H9 (cell line): ENCODE data around the gene EEF1A2. TPM values are rescaled to one million over a fixed set of nuclear protein-coding genes. Genes with fewer than 3 reads are reported as not detected.

ENCODE experiments used
- DNase-seq: peaks from one replicate; pipeline ENCODE4 v3.0.0-alpha.2; 2017
- H2AFZ ChIP-seq: one replicate; pipeline ENCODE4 v1.6.1; 2013; ENCODE audit warnings: mild to moderate bottlenecking, low read length, control low read depth, moderate library complexity
- H2AK5ac ChIP-seq: 2 replicates; pipeline ENCODE4 v1.6.1; 2013; ENCODE audit warnings: low read length, control low read depth, mixed read lengths; ENCODE audit not compliant: insufficient read length
- H2BK120ac ChIP-seq: one replicate; pipeline ENCODE4 v1.6.1; 2013; ENCODE audit warnings: low read depth, mild to moderate bottlenecking, low read length, control low read depth, inconsistent platforms; ENCODE audit not compliant: poor library complexity, severe bottlenecking
- H2BK12ac ChIP-seq: 2 replicates; pipeline ENCODE4 v1.6.1; 2013; ENCODE audit warnings: low read length, control low read depth, mixed read lengths, low read depth; ENCODE audit not compliant: insufficient read length
- H2BK15ac ChIP-seq: 2 replicates; pipeline ENCODE4 v1.6.1; 2013; ENCODE audit warnings: low read depth, low read length, control low read depth
- H2BK20ac ChIP-seq: one replicate; pipeline ENCODE4 v1.6.1; 2013; ENCODE audit warnings: low read depth, mild to moderate bottlenecking, low read length, control low read depth, inconsistent platforms; ENCODE audit not compliant: poor library complexity, severe bottlenecking
- H2BK5ac ChIP-seq: 2 replicates; pipeline ENCODE4 v1.6.1; 2013; ENCODE audit warnings: low read length, control low read depth, mixed read lengths; ENCODE audit not compliant: insufficient read length
- H3K14ac ChIP-seq: 2 replicates; pipeline ENCODE4 v1.6.1; 2013; ENCODE audit warnings: low read length, control low read depth; ENCODE audit not compliant: insufficient read depth
- H3K18ac ChIP-seq: 2 replicates; pipeline ENCODE4 v1.6.1; 2013; ENCODE audit warnings: low read depth, mild to moderate bottlenecking, mixed read lengths, low read length, control low read depth; ENCODE audit not compliant: insufficient read length
- H3K23ac ChIP-seq: 2 replicates; pipeline ENCODE4 v1.6.1; 2013; ENCODE audit warnings: low read length, control low read depth, mixed read lengths, low read depth; ENCODE audit not compliant: insufficient read length
- H3K23me2 ChIP-seq: 2 replicates; pipeline ENCODE4 v1.6.1; 2013; ENCODE audit warnings: low read depth, mild to moderate bottlenecking, mixed read lengths, low read length, control low read depth; ENCODE audit not compliant: insufficient read length, poor library complexity, severe bottlenecking
- H3K27ac ChIP-seq: 2 replicates; pipeline ENCODE4 v1.5.1; 2013; ENCODE audit warnings: low read length, control low read depth, mixed read lengths, low read depth; ENCODE audit not compliant: insufficient read length
- H3K27me3 ChIP-seq: 2 replicates; pipeline ENCODE4 v1.6.1; 2013; ENCODE audit warnings: low read length, control low read depth, inconsistent platforms; ENCODE audit not compliant: insufficient read depth
- H3K4ac ChIP-seq: 2 replicates; pipeline ENCODE4 v1.6.1; 2013; ENCODE audit warnings: low read depth, mild to moderate bottlenecking, control low read depth, inconsistent platforms, low read length, moderate library complexity
- H3K4me1 ChIP-seq: 2 replicates; pipeline ENCODE4 v1.6.1; 2013; ENCODE audit warnings: low read length, control low read depth, inconsistent platforms; ENCODE audit not compliant: insufficient read depth
- H3K4me2 ChIP-seq: 2 replicates; pipeline ENCODE4 v1.6.1; 2013; ENCODE audit warnings: low read length, control low read depth, mixed read lengths; ENCODE audit not compliant: insufficient read length, insufficient read depth
- H3K56ac ChIP-seq: 2 replicates; pipeline ENCODE4 v1.6.1; 2013; ENCODE audit warnings: low read depth, mild to moderate bottlenecking, mixed read lengths, low read length, control low read depth; ENCODE audit not compliant: insufficient read length
- H3K79me1 ChIP-seq: 2 replicates; pipeline ENCODE4 v1.6.1; 2013; ENCODE audit warnings: low read depth, mild to moderate bottlenecking, moderate library complexity, low read length, control low read depth, inconsistent platforms; ENCODE audit not compliant: insufficient read depth, poor library complexity, severe bottlenecking
- H3K79me2 ChIP-seq: 2 replicates; pipeline ENCODE4 v1.6.1; 2013; ENCODE audit warnings: low read length, control low read depth, inconsistent platforms; ENCODE audit not compliant: insufficient read depth
- H3K9ac ChIP-seq: 2 replicates; pipeline ENCODE4 v1.6.1; 2013; ENCODE audit warnings: low read length, control low read depth, mixed read lengths; ENCODE audit not compliant: insufficient read length; ENCODE audit errors: extremely low read depth
- H3K9me3 ChIP-seq: one replicate; pipeline ENCODE4 v1.6.1; 2013; ENCODE audit warnings: low read depth, low read length, inconsistent platforms; ENCODE audit not compliant: control insufficient read depth
- H3T11ph ChIP-seq: one replicate; pipeline ENCODE4 v1.6.1; 2013; ENCODE audit warnings: mild to moderate bottlenecking, low read length, control low read depth, inconsistent platforms
- H4K20me1 ChIP-seq: one replicate; pipeline ENCODE4 v1.6.1; 2013; ENCODE audit not compliant: control insufficient read depth, insufficient read length, insufficient read depth
- H4K5ac ChIP-seq: 2 replicates; pipeline ENCODE4 v1.6.1; 2013; ENCODE audit warnings: low read depth, mild to moderate bottlenecking, mixed read lengths, low read length, control low read depth; ENCODE audit not compliant: insufficient read length
- H4K8ac ChIP-seq: replicated peaks from 2 replicates; pipeline ENCODE4 v1.6.1; 2013; ENCODE audit warnings: low read length, control low read depth, mixed read lengths, low read depth; ENCODE audit not compliant: insufficient read length
- H4K91ac ChIP-seq: 2 replicates; pipeline ENCODE4 v1.6.1; 2013; ENCODE audit warnings: low read depth, mild to moderate bottlenecking, moderate library complexity, mixed read lengths, low read length, control low read depth; ENCODE audit not compliant: insufficient read length
- H3K27ac Mint-ChIP-seq, 3 experiments: 2 replicates in 2 of 3; 3 replicates in 1 of 3; pipeline ENCODE4 v1.8.0; 2020 to 2021; ENCODE audit warnings: mixed read lengths in 3 of 3, mild to moderate bottlenecking in 1 of 3, moderate library complexity in 1 of 3
- H3K27me3 Mint-ChIP-seq: 2 replicates; pipeline ENCODE4 v1.8.0; 2021; ENCODE audit warnings: low read depth, mild to moderate bottlenecking, moderate library complexity, mixed read lengths
- H3K36me3 Mint-ChIP-seq, 3 experiments: 2 replicates in 2 of 3; 3 replicates in 1 of 3; pipeline ENCODE4 v1.8.0; 2020 to 2021; ENCODE audit warnings: low read depth in 3 of 3, mixed read lengths in 3 of 3; ENCODE audit not compliant: insufficient read depth in 1 of 3
- H3K4me1 Mint-ChIP-seq, 2 experiments: 2 replicates each; pipeline ENCODE4 v1.8.0; 2020; ENCODE audit warnings: mixed read lengths in 2 of 2
- H3K4me3 Mint-ChIP-seq, 2 experiments: 2 replicates in 1 of 2; 3 replicates in 1 of 2; pipeline ENCODE4 v1.8.0; 2020 to 2021; ENCODE audit warnings: mild to moderate bottlenecking in 2 of 2, mixed read lengths in 2 of 2, moderate library complexity in 1 of 2
- H3K9me3 Mint-ChIP-seq, 2 experiments: 2 replicates in 1 of 2; 3 replicates in 1 of 2; pipeline ENCODE4 v1.8.0; 2020; ENCODE audit warnings: mild to moderate bottlenecking in 2 of 2, mixed read lengths in 2 of 2, moderate library complexity in 1 of 2
- CTCF ChIP-seq: fragments of 200-600 bp; sonication (generic); conservative IDR thresholded peaks from 3 replicates; pipeline ENCODE4 v1.8.0; 2021; ENCODE audit warnings: antibody characterized with exemption, mild to moderate bottlenecking
- WGBS: extraction: QIAGEN DNeasy Blood & Tissue Kit; methylation state at CpG from one replicate; pipeline ENCODE4 v1.1.7; 2013; ENCODE audit warnings: missing lambda C conversion rate, low lambda C conversion rate, mixed read lengths; ENCODE audit not compliant: insufficient read length; ENCODE audit errors: extremely low coverage; 5-methylcytosine and 5-hydroxymethylcytosine counted together
- total RNA-seq: library from RNA; stranded (reverse); gene quantifications from 2 replicates; pipeline ENCODE4 v1.2.1, GENCODE V29; 2021

The EEF1A2 gene
- total RNA-seq, 1 experiment from 2014 or later = 27.4 TPM

GRCh38 chr20:63470410-63470809, 28.5 kb downstream of the EEF1A2 start:
- Mint-ChIP-seq H3K4me1 (peaks cover 17 to 36% of the 10 kb centered on the region in 2 experiments), H3K27ac (no peak overlapping the region), H3K9me3 (no peaks in the 10 kb centered on the region; a peak in 1 of 5 replicates), H3K36me3 (0 out of 7 replicates have a peak, but pooled peaks cover 0 to 5% (median 0%) of the 10 kb centered on the region in 3 experiments), H3K4me3 (peak overlapping the region; percentile 70 to 81), H3K27me3 (peaks cover 23% of the 10 kb centered on the region)
- H3K79me1 ChIP-seq = no peaks in the 10 kb centered on the region
- H3T11ph ChIP-seq = no peak overlapping the region
- no peak overlapping the region for H2BK15ac ChIP-seq
- H4K5ac ChIP-seq = no peak overlapping the region
- DNase-seq = no peak
- no peak overlapping the region for H2BK20ac ChIP-seq
- H3K23ac ChIP-seq = no peak overlapping the region
- H2BK12ac ChIP-seq = no peak overlapping the region
- H4K91ac ChIP-seq = no peak overlapping the region
- H2AFZ ChIP-seq = no peak overlapping the region
- H3K9me3 ChIP-seq = no peaks in the 10 kb centered on the region
- H3K27ac ChIP-seq = no peak overlapping the region
- no peak overlapping the region for H3K14ac ChIP-seq
- H3K4me2 ChIP-seq = peak overlapping the region; percentile 25
- H2BK5ac ChIP-seq = no peak overlapping the region
- H2AK5ac ChIP-seq = no peak overlapping the region
- H3K56ac ChIP-seq = no peak overlapping the region
- no peaks in the 10 kb centered on the region for H4K20me1 ChIP-seq
- H3K18ac ChIP-seq = no peak overlapping the region
- no peak overlapping the region for H3K9ac ChIP-seq
- peaks cover 6% of the 10 kb centered on the region; the same call in 1 of the 2 replicates for H3K79me2 ChIP-seq
- no peaks in the 10 kb centered on the region for H3K4me1 ChIP-seq
- no peak overlapping the region for H3K4ac ChIP-seq
- H2BK120ac ChIP-seq = no peak overlapping the region
- TF ChIP-seq CTCF = no peak
- WGBS = no CpG with 5 or more reads among the region's 10 CpGs
- no peak overlapping the region for H4K8ac ChIP-seq
- H3K23me2 ChIP-seq = no peaks in the 10 kb centered on the region
- H3K27me3 ChIP-seq = no peaks in the 10 kb centered on the region
